Motor neuron (in vitro differentiated cells): ENCODE results near the gene SIK3. TPM values are rescaled to one million over a fixed set of nuclear protein-coding genes. Genes with fewer than 3 reads are reported as not detected.
"Not testable (repeated sequence)": the region's sequence is repeated elsewhere in the genome, so short reads cannot be mapped to it uniquely, and the experiment has no call there.

Source experiments
- ATAC-seq, 8 experiments: fragments of 200-7000 bp; cut with Tn5 transposase; replicated peaks in 6 of 8; 2 replicates each; pipeline ENCODE4 v1.8.0; 2021; ENCODE audit warnings: mild to moderate bottlenecking in 8 of 8, moderate library complexity in 8 of 8
- H3K27ac ChIP-seq, 2 donors: fragments of 250-450 bp; sonication (Bioruptor Pico); 2 replicates each; pipeline ENCODE4 v1.9.0; 2021; ENCODE audit warnings: antibody characterized with exemption in 2 of 2, mild to moderate bottlenecking in 2 of 2, moderate library complexity in 1 of 2
- H3K4me1 ChIP-seq, 2 donors: fragments of 250-450 bp; sonication (Bioruptor Pico); replicated peaks in 1 of 2; 2 replicates each; pipeline ENCODE4 v1.6.1; 2021; ENCODE audit warnings: antibody characterized with exemption in 2 of 2, mild to moderate bottlenecking in 2 of 2, moderate library complexity in 1 of 2
- H3K4me3 ChIP-seq, 5 donors: fragments of 250-450 bp; sonication (Bioruptor Pico); 2 replicates each; pipeline ENCODE4 v1.9.0; 2021; ENCODE audit warnings: antibody characterized with exemption in 5 of 5, mild to moderate bottlenecking in 5 of 5, moderate library complexity in 4 of 5
- WGBS, 10 experiments: fragments of 450-650 bp; shearing (Covaris generic); methylation state at CpG; one replicate each; pipeline ENCODE4 v1.0.0; 2022; 5-methylcytosine and 5-hydroxymethylcytosine counted together
- in situ Hi-C, 9 experiments: fragments of 400-800 bp; cut with MboI; loops; one replicate each; pipeline ENCODE4 v1.15.0; 2021; ENCODE audit warnings: low sequenced_read_pairs in 9 of 9, low pct_unique_long_range_greater_than_20kb in 2 of 9; ENCODE audit not compliant: unreplicated experiment in 9 of 9
- total RNA-seq, 8 experiments: library from RNA; unstranded; fragments of 300-600 nt; gene quantifications; 2 replicates each; pipeline versions ENCODE4 v1.2.3 to v1.2.4, GENCODE V29; 2022

The SIK3 gene
- total RNA-seq, 8 experiments from 2014 or later, result 12.7 to 34.3 (median 16.5) TPM

- Histone ChIP-seq H3K4me1 (no peaks in the 10 kb centered on the region), H3K4me3 (no peak overlapping the region), H3K27ac (no peak overlapping the region)
- in situ Hi-C loops, result no loop called here
- WGBS, 10 experiments, result 37 to 87% (median 70%) methylated on average over 1 to 4 of the region's 4 CpGs; no CpG with 5 or more reads in 3 of the 10 experiments
- ATAC-seq, result no peak
Observed at GRCh38 chr11:117128289-117128688, 30.1 kb upstream of the SIK3 start.

- 17 to 100% (median 69%) methylated on average over 1 to 6 of the region's 6 CpGs for WGBS, 10 experiments
- H3K27ac ChIP-seq, result no peak overlapping the region
- H3K4me1 ChIP-seq, result no peaks in the 10 kb centered on the region
- in situ Hi-C loops, result no loop called here
- H3K4me3 ChIP-seq, result no peak overlapping the region
- no peak for ATAC-seq
Observed at GRCh38 chr11:117127171-117127901, 29.1 kb upstream of the SIK3 start.

- ATAC-seq, result no peak
- Histone ChIP-seq H3K27ac (no peak overlapping the region), H3K4me3 (no peak overlapping the region), H3K4me1 (no peaks in the 10 kb centered on the region)
- 57 to 100% (median 76%) methylated on average over 1 to 7 of the region's 7 CpGs; no CpG with 5 or more reads in 2 of the 10 experiments for WGBS, 10 experiments
- in situ Hi-C loops, result no loop called here
Observed at GRCh38 chr11:117126223-117126965, 28.2 kb upstream of the SIK3 start.

- H3K27ac ChIP-seq, result no peak overlapping the region
- 26 to 100% (median 73%) methylated on average over 1 to 3 of the region's 5 CpGs; no CpG with 5 or more reads in 2 of the 10 experiments for WGBS, 10 experiments
- in situ Hi-C loops, result loop anchor here in 2 of 9 experiments (25.0 kb wide), 2 partner anchors 235 to 335 kb away; partner anchors contain the start of genes APOA5 (in 1 of the 2) and ZPR1 (in 1 of the 2)
- H3K4me1 ChIP-seq, result no peaks in the 10 kb centered on the region
- H3K4me3 ChIP-seq, result no peak overlapping the region
- ATAC-seq, result no peak
Observed at GRCh38 chr11:117122556-117122955, 24.3 kb upstream of the SIK3 start.

GRCh38 chr11:117121176-117121575 is 22.9 kb upstream of the SIK3 start:
- ATAC-seq, result no peak
- in situ Hi-C loops, result loop anchor here in 2 of 9 experiments (25.0 kb wide), 2 partner anchors 234 to 334 kb away; partner anchors contain the start of genes APOA5 (in 1 of the 2) and ZPR1 (in 1 of the 2)

GRCh38 chr11:117117681-117118080 is 19.5 kb upstream of the SIK3 start:
- Histone ChIP-seq H3K4me3 (no peak overlapping the region), H3K27ac (no peak overlapping the region), H3K4me1 (no peaks in the 10 kb centered on the region)
- ATAC-seq, result peak in 1 of 8 experiments; percentile 27
- in situ Hi-C loops, result loop anchor here in 2 of 9 experiments (25.0 kb wide), 2 partner anchors 230 to 330 kb away; partner anchors contain the start of genes APOA5 (in 1 of the 2) and ZPR1 (in 1 of the 2)

More at GRCh38 chr11:117121176-117121575, 22.9 kb upstream of the SIK3 start:
- H3K4me3 ChIP-seq, result no peak overlapping the region
- H3K4me1 ChIP-seq, result no peaks in the 10 kb centered on the region
- no peak overlapping the region for H3K27ac ChIP-seq

GRCh38 chr11:117112939-117113338 is 14.7 kb upstream of the SIK3 start:
- not testable (repeated sequence) for ATAC-seq, H3K4me1 ChIP-seq, H3K4me3 ChIP-seq, H3K27ac ChIP-seq
- 57 to 100% (median 86%) methylated on average over 1 of the region's 1 CpG; no CpG with 5 or more reads in 7 of the 10 experiments for WGBS, 10 experiments
- in situ Hi-C loops, result loop anchor here in 2 of 9 experiments (25.0 kb wide), 2 partner anchors 226 to 326 kb away; partner anchors contain the start of genes APOA5 (in 1 of the 2) and ZPR1 (in 1 of the 2)

- in situ Hi-C loops, result loop anchor here in 2 of 9 experiments (25.0 kb wide), 2 partner anchors 225 to 325 kb away; partner anchors contain the start of genes APOA5 (in 1 of the 2) and ZPR1 (in 1 of the 2)
Observed at GRCh38 chr11:117112497-117112896, 14.3 kb upstream of the SIK3 start.

GRCh38 chr11:117110294-117110950 is 12.2 kb upstream of the SIK3 start:
- 80 to 90% (median 80%) methylated on average over 1 to 2 of the region's 39 CpGs; no CpG with 5 or more reads in 7 of the 10 experiments for whole genome bisulfite sequencing, 10 experiments
- ATAC-seq, result no peak
- in situ Hi-C loops, result loop anchor here in 2 of 9 experiments (25.0 kb wide), 2 partner anchors 223 to 323 kb away; partner anchors contain the start of genes APOA5 (in 1 of the 2) and ZPR1 (in 1 of the 2)
- Histone ChIP-seq H3K27ac (no peak overlapping the region), H3K4me3 (no peak overlapping the region), H3K4me1 (no peaks in the 10 kb centered on the region)

More at GRCh38 chr11:117112497-117112896, 14.3 kb upstream of the SIK3 start:
- ATAC-seq, H3K27ac ChIP-seq, H3K4me1 ChIP-seq, H3K4me3 ChIP-seq: not testable (repeated sequence)
- WGBS, 10 experiments, result 0 to 100% (median 70%) methylated on average over 1 to 3 of the region's 3 CpGs; no CpG with 5 or more reads in 3 of the 10 experiments

GRCh38 chr11:117107701-117108590 is 9.7 kb upstream of the SIK3 start:
- ATAC-seq, result peak in 3 of 8 experiments; percentile 35 to 77 (median 69)
- no peak overlapping the region for H3K4me3 ChIP-seq
- in situ Hi-C loops, result loop anchor here in 8 of 9 experiments (10.0 to 25.0 kb wide), 5 partner anchors 221 to 321 kb away; partner anchors contain the start of genes APOA5 (in 1 of the 8) and ZPR1 (in 1 of the 8)
- H3K27ac ChIP-seq, result no peak overlapping the region
- WGBS, 10 experiments, result 17 to 76% (median 47%) methylated on average over 2 to 5 of the region's 5 CpGs; no CpG with 5 or more reads in 2 of the 10 experiments
- H3K4me1 ChIP-seq, result no peaks in the 10 kb centered on the region

- in situ Hi-C loops, result loop anchor here in 8 of 9 experiments (10.0 to 25.0 kb wide), 5 partner anchors 213 to 313 kb away; partner anchors contain the start of genes APOA5 (in 1 of the 8) and ZPR1 (in 1 of the 8)
Observed at GRCh38 chr11:117100556-117100955, 2.3 kb upstream of the SIK3 start.

More at GRCh38 chr11:117100556-117100955, 2.3 kb upstream of the SIK3 start:
- ATAC-seq, result no peak
- 76 to 100% (median 93%) methylated on average over 1 to 3 of the region's 3 CpGs for WGBS, 10 experiments
- H3K4me1 ChIP-seq, result peaks cover 21 to 22% of the 10 kb centered on the region in 2 donors
- H3K27ac ChIP-seq, result no peak overlapping the region
- H3K4me3 ChIP-seq, result no peak overlapping the region
